HG03108 (cell line): ENCODE measurements around the gene AUNIP.
"Not testable (repeated sequence)": the region's sequence is repeated elsewhere in the genome, so short reads cannot be mapped to it uniquely, and the experiment has no call there.

Source experiments
- ATAC-seq: cut with Tn5 transposase; IDR thresholded peaks from one replicate; pipeline ENCODE4 v1.9.1; 2021; ENCODE audit warnings: moderate library complexity; ENCODE audit not compliant: unreplicated experiment

AUNIP gene

DNA sequence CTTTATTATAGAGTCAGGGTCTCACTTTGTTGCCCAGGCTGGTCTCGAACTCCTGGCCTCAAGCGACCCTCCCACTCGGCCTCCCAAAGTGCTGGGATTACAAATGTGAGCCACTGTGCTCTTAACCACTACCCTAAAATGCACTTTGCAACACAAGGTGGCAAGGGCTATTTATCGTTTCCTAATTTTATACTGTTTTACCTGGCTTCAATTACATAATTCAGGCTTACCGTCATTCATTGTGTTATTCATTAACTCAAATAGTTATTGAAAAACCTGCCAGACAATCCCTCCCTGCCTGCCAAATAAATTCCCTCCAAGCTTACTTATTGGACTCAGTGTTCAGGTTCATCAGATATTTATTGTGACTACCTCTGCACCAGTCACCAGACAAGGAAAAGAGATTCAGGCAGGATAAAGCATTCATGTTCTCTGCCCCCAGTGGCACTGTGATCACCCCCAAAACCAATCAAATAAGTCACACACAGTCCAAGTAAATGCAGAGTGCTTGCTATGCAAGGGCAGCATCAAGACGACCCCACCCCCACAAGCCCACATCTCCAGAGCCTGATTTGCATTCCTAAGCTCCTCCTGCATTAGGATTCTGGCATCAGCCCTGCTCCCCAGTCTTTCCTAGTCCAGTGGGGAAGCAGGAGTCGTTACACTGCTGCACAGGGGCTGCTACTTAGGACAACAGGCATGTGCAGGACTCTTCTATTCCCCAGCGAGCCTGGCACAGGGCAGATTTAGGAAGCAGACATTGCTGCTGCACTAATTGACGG is 8.1 kb upstream of the AUNIP start:
- ATAC-seq = no peak

DNA sequence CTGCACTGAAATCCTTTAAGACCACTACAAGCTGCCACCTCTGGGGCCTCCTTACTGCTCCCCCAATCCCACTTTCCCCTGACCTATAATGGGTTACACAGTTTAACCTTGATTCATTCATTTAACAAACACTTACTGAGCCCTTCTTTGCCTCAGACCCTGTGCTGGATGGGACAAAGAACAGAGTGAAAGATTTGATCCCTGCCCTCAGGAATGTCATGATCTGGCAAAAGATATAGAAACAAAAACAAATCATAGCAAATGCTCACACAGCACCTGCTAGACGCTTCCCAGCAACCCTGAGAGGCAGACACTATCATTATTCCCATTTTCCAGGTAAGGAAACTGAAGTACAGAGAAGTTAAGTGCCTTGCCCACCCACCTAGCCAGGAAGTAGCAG is 7.0 kb upstream of the AUNIP start:
- ATAC-seq = no peak

DNA sequence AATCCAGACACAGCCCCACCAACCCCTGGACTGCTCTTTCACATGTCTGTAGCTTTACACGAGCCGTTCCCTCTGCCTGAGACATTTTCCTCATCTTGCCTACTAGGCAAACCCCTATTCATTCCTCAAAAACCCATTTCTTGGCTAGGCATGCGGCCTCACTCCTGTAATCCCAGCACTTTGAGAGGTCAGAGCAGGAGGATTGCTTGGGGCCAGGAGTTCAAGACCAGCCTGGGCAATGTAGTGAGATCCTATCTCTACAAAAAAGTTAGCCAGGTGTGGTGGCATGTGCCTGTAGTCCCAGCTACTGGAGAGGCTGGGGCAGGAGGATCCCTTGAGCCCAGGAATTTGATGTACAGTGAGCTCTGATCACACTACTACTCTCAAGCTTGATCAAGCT is 5.2 kb upstream of the AUNIP start:
- no peak for ATAC-seq

DNA sequence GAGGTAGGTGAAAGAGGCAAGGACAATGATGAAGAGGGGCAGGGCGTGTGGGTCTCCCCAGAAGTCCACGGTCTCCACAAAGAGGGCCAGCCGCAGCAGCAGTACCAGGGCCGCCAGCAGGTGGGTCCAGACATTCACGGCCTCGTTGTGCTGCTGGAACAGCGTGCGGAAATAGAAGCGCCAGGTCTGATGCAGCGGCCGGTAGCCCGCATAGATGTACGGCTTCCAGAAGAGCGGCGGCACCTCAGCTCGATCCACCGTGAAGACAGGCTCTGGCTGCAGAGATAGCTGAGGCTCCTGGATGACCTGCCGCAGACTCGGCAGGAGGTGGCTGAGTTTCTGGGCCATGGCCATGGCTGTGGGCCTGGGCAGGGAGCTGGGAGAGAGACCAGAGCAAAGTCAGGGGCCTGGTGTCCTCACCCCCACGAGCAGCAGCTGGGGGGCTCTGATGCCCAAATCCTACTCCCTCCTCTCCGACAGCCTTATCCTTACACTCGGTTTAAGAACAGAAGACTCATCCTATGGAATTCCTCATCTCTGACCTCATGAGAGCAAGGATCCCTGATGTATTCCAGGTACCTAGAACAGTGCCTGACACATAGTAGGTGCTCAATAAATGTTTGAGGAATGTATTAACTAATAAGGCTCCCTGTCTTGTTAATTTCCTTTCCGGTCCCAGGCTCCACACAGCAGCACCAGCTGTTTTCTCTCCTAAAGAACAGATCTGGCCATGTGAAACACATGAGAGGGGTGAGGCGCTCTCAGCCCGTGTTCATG is 4.4 kb upstream of the AUNIP start:
- ATAC-seq = no peak

DNA sequence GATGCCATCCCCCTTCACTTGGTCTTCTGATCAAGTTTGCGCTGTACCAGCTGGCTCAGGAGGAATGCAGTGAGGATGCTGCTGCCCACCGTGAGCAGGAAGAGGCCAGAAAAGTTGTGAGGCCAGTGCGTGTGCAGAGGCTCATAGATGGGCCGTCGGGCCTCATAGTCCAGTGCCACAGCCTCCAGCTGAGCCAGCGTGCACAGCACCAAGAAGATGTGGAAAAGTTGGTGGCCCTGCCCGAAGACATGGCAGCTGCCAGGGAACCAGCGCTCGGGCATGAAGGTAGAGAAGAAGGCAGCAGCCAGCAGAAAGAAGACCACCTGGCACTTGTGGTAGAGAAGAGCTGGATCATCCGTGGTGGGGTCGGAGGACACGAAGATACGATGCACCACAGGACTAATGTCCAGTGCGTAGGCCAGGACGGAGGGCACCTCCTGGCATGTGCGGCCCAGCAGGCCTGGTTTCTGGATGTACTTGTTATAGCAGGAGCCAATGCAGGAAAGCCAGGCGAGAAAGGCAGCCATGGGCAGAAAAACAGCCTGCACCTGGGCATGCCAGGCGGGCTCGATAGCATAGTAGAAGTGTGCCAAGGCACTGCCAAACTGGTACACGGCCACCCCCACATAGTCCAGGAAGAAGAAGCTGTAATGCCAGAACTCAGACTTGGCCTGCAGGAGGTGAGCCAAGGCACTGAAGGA is 3.7 kb upstream of the AUNIP start:
- no peak for ATAC-seq

DNA sequence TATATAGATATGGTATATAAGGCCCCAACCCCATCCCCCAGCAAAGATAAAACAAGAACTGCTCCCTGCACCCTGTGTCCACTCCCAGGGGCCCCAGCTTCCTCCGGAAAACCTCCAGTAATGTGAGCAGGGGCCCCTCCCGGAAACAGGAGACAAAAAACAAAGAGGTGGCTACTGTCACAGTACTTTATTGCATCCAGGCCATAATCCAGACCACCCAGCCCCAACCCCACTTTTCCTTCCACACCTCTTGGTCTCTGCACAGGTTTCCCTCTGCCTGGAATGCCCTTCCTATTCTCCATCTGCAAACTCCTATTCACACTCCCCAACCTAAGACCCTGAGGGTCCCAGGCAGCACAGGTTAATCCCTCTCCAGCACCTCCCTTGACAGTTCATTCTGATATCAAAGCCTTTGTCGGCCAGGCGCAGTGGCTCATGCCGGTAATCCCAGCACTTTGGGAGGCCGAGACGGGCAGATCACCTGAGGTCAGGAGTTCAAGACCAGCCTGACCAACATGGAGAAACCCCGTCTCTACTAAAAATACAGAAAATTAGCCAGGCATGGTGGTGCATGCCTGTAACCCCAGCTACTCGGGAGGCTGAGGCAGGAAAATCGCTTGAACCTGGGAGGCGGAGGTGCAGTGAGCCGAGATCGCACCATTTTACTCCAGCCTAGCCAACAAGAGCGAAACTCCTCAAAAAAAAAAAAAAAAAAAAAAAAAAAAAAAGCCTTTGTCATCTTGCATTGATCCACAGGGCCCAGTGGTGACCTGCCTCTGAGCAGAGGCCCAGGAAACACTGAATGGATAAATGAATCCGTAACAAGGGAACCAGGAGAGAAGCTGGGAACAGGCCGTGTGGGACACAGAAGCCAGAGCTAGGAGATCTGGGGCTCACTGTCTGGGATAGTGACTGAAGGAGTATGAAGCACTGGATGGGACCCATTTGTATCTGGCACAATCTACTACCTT is 2.3 kb upstream of the AUNIP start:
- no peak for ATAC-seq

DNA sequence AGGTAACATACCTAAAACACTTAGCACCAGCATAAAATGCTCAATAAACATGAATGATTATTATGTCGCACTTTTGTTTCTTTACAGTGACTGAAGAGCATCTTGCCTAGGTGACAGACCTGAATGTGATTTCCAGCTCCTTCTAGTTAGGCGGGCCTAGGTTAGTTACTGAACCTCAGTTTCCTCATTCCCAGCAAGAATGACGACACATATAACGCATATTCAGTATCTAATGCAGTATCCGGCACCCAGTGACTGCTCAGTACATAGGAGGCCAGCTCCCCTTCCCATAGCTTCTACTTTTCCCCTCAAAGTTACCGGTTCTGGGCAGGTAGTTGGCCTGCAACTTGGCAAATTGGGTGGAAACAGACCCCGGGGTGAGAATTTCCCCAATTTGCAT is 763 bp downstream of the AUNIP start:
- no peak for ATAC-seq

DNA sequence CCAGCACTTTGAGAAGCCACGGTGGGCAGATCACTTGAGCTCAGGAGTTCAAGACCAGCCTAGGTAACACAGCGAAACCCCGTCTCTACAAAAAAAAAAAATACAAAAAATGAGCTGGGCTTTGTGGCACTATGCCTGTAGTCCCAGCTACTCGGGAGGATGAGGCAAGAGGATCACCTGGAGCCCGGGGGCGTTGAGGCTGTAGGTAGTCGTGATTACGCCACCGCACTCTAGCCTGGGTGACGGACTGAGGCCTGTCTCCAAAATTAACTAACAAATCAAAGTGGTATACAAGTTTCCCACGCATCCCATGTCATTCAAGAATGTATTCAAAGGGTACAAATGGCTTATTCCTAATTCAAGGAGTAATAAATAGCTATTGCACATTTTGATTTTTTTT is 2.4 kb downstream of the AUNIP start:
- ATAC-seq = no peak

DNA sequence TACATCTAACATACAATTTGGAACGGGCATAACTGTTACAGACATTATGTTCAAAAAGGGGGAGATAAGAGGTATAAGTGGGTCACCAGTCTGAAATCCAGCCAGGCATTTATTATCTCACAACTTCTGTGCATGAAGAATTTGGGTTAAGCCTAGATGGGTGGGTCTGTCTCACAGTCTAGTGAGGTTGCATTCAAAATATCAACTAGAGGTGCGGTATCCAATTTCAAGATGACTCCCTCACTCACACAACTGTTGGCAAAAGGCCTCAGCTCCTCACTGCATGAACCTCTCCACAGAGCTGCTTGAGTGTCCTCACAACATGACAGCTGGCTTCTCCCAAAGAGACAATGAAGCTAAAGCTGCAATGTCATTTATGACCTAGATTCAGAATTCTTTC is 4.7 kb downstream of the AUNIP start:
- no peak for ATAC-seq

DNA sequence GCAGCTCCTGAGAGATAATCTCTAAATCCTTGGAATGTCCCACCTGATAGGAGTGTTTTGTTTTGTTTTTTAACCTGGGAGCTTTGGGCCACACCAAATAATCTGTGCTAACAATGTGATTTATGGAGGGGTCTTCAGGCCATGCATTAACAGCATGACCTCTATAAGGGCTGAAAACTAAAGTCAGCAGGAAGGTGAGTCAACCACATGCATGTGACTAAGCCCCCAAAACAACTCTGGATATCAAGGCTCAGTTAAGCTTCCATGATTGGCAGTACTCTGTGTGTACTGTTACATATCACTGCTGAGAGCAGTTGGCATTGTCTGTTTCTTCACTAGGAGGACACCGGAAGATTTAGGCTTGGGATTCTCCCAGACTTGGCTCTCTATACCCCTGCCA is 10.7 kb downstream of the AUNIP start:
- ATAC-seq = no peak

DNA sequence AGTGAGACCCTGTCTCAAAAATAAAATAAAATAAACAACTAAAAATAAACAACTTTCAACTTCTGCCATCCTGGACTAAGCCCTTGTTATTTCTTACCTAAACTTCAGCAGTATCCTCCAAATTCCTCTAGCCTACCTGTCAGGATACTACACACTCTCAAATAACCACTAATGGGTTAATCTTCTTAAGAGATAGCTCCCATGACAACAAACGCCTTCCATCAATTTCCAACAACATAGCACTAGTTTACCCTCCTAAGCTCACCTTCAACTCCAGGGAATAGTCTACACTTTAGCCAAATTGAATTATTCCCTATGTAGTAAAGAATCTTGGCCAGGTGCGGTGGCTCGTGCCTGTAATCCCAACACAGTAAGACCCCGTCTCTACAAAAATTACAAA is 11.3 kb downstream of the AUNIP start:
- ATAC-seq = no peak

DNA sequence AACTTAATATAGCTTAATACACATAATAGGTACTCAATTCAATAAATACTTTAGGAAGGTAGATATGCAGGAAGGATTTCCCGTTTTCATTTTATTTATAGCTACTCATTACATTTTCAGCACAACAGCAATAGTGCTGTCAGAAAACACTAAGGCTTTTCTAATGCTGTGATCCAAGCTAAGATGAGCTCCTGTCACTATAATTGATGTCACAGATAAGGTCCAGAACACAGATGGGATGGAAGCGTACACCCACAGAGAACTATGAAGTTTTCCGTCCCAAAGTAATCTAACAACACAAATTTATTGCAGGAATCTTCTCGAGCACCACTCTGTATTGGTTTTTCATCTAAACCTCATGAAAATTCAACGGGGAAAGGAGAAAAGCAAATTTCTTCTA is 13.6 kb downstream of the AUNIP start:
- no peak for ATAC-seq

DNA sequence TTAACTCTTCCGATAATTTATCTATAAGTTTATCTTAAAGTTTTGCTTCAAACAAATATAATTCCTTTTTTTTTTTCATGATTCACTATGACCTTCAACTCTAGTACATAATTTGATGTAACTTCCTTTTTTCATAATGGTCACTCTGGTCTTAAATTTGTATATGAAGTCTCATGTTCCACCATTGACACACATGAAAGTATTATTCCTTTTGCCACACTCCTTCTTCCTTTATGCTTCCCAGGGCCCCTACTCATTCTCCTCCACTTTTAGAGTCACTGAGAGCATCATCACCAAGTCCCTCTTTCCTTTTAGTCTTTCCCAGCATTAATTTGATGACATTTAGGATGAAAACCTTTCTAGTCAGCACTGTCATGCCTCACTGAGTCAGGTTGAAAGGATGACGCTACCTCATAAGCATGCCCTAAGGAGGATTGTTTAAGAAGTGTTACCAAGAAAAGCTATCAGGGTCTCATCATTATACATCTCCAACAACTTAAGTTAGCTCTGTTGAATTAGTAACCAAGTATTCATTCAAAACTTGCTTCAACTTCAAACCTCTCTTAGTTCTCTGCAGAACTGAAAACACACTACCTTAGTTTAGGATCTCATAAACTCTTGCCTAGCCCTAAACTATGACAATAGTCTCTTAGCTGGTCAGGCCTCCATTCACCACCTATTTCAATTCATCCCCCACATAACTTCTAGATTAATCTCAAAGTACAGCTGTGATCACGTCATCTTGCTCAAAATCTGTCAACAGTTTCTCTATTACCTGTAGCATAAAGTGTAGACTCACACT is 14.5 kb downstream of the AUNIP start:
- ATAC-seq = no peak

DNA sequence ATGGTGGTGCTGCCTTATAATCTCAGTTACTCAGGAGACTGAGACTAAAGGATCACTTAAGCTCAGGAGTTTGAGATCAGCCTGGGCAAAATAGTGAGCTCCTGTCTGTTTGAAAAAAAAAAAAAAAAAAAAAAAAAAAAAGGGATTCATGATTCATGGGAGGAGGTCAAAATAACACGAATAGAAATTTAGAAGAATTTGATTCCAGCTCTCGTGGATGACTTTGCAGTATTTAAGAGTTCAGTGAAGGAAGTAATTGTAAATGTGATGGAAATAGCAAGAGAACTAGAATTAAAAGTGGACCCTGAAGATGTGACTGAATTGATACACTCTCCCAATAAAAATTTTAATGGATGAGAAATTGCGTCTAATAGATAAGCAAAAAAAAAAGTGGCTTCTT is 15.8 kb downstream of the AUNIP start:
- no peak for ATAC-seq

DNA sequence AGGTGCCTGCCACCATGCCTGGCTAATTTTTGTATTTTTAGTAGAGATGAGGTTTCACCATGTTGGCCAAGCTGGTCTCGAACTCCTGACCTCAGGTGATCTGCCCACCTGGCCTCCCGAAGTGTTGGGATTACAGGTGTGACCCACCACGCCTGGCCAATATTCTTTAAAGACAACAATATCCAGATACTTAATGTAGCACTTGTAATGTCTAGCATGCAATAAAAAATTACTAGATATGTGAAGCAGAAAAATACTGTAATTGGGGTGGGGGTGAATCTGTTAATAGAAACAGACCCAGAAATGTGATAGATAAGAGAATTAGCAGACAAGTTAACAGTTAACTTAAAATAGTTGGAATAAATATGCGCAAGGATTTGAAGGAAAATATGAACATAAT is 19.4 kb downstream of the AUNIP start:
- not testable (repeated sequence) for ATAC-seq

DNA sequence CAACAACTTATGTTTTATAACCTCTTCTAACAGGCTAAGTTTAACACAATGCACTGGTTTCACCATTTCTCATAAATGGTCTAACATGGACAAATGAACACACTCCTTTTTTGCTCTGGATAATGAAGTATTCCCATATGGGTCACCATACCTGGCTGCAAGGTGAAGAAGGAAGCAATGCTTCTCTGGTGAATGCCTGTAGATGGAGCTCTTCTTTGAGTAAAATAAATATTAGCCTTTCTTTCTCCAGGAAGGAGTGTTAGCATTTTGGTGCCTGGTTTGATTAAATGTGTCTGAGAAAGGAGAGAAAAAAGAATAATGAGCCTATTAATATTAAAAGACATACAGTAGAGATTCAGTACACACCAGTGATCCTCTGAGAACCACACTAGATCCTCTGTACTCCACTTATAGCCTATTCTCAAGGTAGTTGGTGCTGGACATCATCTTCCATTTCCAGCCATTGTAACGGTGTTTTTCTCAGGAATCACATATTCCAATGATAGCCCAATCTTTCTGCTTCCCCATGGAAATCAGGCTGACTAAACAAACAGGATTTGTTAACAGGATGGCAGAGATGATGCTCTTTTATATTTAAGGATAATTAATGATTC is 21.9 kb downstream of the AUNIP start:
- ATAC-seq = no peak

DNA sequence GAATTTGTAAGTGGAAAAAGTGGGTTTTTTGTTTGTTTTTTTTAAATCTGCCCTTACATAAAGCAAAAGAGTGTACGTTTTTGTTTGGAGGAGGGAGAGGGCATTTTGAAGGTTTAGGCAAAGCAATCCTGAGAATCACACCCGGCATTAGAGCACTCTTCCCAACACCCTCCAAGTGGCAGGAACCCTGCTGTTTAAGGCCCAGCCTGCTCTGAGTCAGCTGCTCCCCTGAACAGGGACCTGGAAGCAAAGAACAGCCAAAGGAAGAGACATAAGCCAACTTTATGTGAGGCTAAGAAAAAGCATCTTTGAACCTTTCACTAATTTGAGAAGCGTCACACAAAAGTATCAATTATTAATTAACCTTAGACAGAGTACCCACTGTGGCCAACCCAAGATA is 22.6 kb downstream of the AUNIP start:
- ATAC-seq = no peak

DNA sequence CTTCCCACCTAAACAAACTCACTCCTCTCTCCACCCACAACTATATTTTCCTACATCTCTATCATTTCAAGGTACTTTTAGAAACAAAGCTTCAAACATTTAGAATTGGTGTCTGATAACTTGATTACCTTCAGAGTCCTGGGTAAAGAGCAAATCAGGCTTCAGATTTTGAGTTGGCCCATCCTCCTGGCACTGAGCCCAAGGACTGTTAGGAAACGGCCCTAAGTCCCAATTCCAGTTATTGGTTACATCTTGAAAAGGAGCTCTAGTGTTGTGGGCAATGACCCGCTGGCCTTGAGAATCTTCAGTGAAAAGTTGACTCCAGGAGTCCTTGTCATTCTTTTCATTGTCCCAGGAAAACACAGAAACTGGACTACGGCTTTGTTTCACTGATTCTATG is 24.4 kb downstream of the AUNIP start:
- no peak for ATAC-seq

DNA sequence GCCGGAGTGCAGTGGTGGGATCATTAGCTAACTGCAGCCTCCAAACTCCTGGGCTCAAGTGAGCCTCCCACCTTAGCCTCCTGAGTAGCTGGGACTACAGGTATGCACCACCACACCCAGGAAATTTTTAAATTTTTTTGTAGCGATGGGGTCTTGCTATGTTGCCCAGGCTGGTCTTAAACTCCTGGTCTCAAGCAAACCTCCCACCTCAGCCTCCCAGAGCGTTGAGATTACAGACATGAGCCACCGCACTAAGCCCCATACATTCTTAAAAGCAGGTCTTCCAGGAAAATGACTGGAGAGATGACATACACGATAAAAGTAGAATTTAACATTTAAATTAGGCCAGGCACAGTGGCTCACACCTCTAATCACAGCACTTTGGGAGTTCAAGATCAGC is 26.1 kb downstream of the AUNIP start:
- no peak for ATAC-seq
